Lower lobe of right lung (tissue), 2 donors: Measurements from ENCODE around the gene HCRTR1. TPM values are rescaled to one million over a fixed set of nuclear protein-coding genes. Genes with fewer than 3 reads are reported as not detected.

Source experiments
- ATAC-seq, 2 donors: fragments of 200-7000 bp; cut with Tn5 transposase; one replicate each; pipeline ENCODE4 v1.9.1; 2020 to 2022; ENCODE audit warnings: mild to moderate bottlenecking in 2 of 2, moderate library complexity in 2 of 2
- DNase-seq: peaks from one replicate; pipeline ENCODE4 v3.0.0-alpha.2; 2020
- H3K27ac ChIP-seq: fragments of 200-600 bp; one replicate; pipeline ENCODE4 v1.8.0; 2022
- H3K27me3 ChIP-seq: fragments of 200-600 bp; one replicate; pipeline ENCODE4 v1.8.0; 2022; ENCODE audit warnings: low read depth
- H3K36me3 ChIP-seq: fragments of 200-600 bp; one replicate; pipeline ENCODE4 v1.8.0; 2022; ENCODE audit warnings: mild to moderate bottlenecking
- H3K4me1 ChIP-seq: fragments of 200-600 bp; one replicate; pipeline ENCODE4 v1.8.0; 2022
- H3K4me3 ChIP-seq: fragments of 200-600 bp; one replicate; pipeline ENCODE4 v1.8.0; 2022; ENCODE audit warnings: mild to moderate bottlenecking
- H3K9me3 ChIP-seq: fragments of 200-600 bp; one replicate; pipeline ENCODE4 v1.8.0; 2022
- CTCF ChIP-seq: fragments of 200-600 bp; IDR thresholded peaks from one replicate; pipeline ENCODE4 v1.8.0; 2022; ENCODE audit warnings: antibody characterized with exemption, mild to moderate bottlenecking
- intact Hi-C: fragments of 100-400 bp; cut with DNase I; formaldehyde crosslinking; loops from one replicate; pipeline ENCODE4 v1.11.0; 2022
- long read RNA-seq: library from polyadenylated mRNA; unstranded; transcript quantifications from one replicate; pipeline ENCODE4 v2.0.0, GENCODE V29; 2021
- total RNA-seq: library from RNA; stranded (reverse); fragmentation: NEBNext Ultra II Directional; extraction: Animal tissue kit (Norgen Biotek cat#: 25700); gene quantifications from one replicate; pipeline ENCODE4 v1.2.1, GENCODE V29; 2021
- donor health status: DM: no; HTN: yes; CAD: no; lungs with severe emphysema.

Gene HCRTR1
- not detected for total RNA-seq
- long read RNA-seq, partial matches to known transcripts = 0 of 14 reads
- long read RNA-seq, other reads (novel, unspliced or antisense) = 14 of 14 reads

DNA sequence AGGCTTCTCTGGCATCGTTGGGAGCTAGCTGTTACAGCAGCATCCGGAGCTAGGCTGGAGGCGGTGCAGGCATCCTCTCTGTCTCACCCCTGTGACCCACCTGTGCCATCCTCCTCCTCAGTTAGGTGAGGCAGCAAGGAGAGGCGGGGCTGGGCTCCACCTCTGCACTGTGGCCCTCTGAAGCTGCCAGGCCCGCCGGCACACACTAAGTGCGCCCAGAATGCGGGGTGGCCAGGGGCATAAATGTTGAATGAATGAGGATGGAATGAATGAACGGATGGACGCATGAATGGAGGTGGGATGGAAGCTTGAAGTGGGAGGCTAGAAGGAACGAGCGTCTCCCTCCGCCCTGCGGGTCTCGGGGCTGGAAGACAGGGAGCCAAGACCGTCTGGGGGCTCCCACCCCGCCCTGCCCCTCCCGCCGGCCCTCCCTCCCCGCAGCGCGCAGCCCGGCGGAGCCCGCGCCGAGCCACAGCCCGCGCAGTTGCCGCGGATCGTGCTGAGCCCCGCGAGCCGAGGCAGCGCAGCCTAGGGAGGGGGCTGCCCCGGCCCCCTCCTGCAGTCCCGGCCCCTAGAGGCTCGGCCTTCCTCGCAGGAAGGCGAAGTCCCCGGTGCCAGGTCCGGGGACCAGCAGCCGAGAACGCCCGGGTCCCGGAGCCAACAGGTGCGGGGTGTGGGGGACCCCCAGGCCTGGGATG lies at the start of gene HCRTR1:
TSS of gene HCRTR1 (plus strand) at position 472 of the 698 bp plus-strand sequence. CDS start 1,504 bp downstream, outside the sequence.
- Histone ChIP-seq H3K27ac (no peak within 1 kb of the TSS), H3K4me1 (peaks cover 12% of the 10 kb centered on the region), H3K9me3 (no peaks in the 10 kb centered on the region), H3K27me3 (peaks cover 19% of the 10 kb centered on the region), H3K36me3 (no peaks in the 10 kb centered on the region), H3K4me3 (peak within 1 kb of the TSS; percentile 56)
- DNase-seq = no peak
- peak; percentile 41 to 45 for ATAC-seq
- TF ChIP-seq CTCF = no peak
- intact Hi-C loops = no loop called here

GRCh38 chr1:31567956-31568570 lies 49.4 kb upstream of the HCRTR1 start:
- intact Hi-C loops = no loop called here
- no peaks in the 10 kb centered on the region for H3K36me3 ChIP-seq
- no peaks in the 10 kb centered on the region for H3K9me3 ChIP-seq
- H3K4me3 ChIP-seq = no peak overlapping the region
- H3K4me1 ChIP-seq = peaks cover 18% of the 10 kb centered on the region
- no peaks in the 10 kb centered on the region for H3K27me3 ChIP-seq
- DNase-seq (no peak), ATAC-seq (no peak)
- H3K27ac ChIP-seq = no peak overlapping the region
- TF ChIP-seq CTCF = no peak

DNA sequence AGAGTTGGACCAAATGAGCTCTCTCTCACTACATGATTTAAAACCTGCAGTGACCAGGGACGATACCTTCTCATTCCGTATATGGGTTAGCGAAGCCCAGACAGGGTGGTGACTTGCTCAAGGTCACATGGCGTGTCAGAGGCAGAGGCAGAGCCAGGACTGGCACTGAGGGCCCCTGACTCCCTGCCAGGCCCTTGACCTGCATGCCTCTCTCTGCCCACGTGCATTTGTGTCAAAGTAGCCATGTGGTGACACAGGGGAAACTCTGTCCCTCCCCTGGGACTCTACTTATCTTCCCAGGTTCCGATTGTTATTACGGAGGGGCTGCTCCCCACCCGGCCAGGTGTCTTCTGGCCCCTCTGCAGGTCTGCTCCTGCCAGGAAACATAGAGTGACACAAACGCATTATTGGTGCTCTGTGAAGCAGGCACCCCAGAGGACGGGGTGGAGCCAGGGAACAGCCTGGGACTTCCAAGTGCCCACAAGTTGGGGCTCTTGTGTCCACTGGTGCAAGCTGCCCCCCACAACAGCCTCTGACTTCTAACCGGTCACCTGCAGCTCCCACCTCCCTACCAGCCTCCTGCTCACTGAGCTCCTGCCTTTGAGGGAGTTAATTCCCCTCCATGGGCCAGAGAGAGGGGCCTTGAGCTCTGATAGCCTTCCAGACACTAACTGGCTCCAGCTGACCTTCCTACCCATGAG lies 48.4 kb upstream of the HCRTR1 start:
- intact Hi-C loops = no loop called here
- Histone ChIP-seq H3K4me3 (no peak overlapping the region), H3K27ac (no peak overlapping the region), H3K27me3 (no peaks in the 10 kb centered on the region), H3K4me1 (peaks cover 27% of the 10 kb centered on the region), H3K9me3 (no peaks in the 10 kb centered on the region), H3K36me3 (no peaks in the 10 kb centered on the region)
- TF ChIP-seq CTCF = no peak
- DNase-seq (peak; percentile 80), ATAC-seq (peak; percentile 75 to 82)

DNA sequence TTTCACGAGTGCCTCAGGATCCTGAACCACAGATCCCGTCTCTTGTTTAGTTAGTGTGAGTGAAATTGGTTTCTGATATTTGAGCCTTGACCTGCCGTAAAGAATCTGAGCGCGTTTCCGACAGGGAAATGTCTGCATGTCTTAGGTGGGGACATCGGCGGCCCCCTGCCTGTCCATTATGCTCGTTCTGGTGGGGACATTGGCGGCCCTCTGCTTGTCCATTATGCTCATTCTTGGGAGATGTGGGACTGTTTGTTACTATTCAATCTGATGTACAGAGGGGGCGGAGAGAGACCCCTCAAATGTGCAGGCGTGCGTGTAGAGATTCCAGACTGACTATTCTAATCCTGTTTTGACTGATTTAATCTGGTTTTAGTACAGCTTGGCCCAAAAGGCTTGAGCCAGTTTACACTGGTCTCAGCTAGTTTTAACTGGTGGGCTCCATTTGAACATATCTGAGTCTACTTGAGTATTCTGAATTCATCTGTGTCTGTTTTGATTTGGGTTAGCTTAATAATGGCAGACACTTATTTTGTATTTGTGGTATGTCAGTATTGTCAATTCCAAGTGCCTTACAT lies 47.8 kb upstream of the HCRTR1 start:
- Histone ChIP-seq H3K27ac (no peak overlapping the region), H3K27me3 (no peaks in the 10 kb centered on the region), H3K9me3 (no peaks in the 10 kb centered on the region), H3K4me1 (peaks cover 34% of the 10 kb centered on the region), H3K36me3 (no peaks in the 10 kb centered on the region), H3K4me3 (no peak overlapping the region)
- intact Hi-C loops = no loop called here
- no peak for ATAC-seq
- DNase-seq = no peak
- no peak for TF ChIP-seq CTCF

DNA sequence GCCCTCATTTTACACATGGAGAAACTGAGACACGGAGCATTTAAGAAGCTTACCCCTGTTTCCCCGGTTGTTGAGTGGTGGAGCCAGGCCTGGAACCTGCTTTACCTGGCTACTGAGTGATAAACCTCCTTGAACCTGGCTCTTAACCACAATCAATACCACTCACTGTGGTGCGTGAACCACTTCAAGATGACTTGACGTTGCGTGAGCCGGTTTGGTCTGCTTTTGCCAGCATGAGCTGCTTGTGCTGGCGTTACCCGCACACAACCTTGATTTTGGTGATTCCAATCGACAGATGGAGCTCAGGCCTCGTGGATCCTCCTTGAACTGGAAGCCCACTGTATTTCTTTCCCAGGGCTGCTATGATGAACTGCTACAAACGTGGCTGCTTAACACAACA lies 47.3 kb upstream of the HCRTR1 start:
- no peak for TF ChIP-seq CTCF
- intact Hi-C loops = no loop called here
- Histone ChIP-seq H3K27ac (no peak overlapping the region), H3K27me3 (no peaks in the 10 kb centered on the region), H3K9me3 (no peaks in the 10 kb centered on the region), H3K36me3 (no peaks in the 10 kb centered on the region), H3K4me1 (peaks cover 39% of the 10 kb centered on the region), H3K4me3 (no peak overlapping the region)
- ATAC-seq (no peak), DNase-seq (no peak)
